Hepatocyte (in vitro differentiated cells): ENCODE results near the gene ANAPC1.
"Not testable (repeated sequence)": the region's sequence is repeated elsewhere in the genome, so short reads cannot be mapped to it uniquely, and the experiment has no call there.

Source experiments
- EZH2 ChIP-seq: fragments of 200-600 bp; sonication (generic); IDR thresholded peaks from 2 replicates; pipeline ENCODE4 v1.6.1; 2016; ENCODE audit warnings: antibody characterized with exemption, mild to moderate bottlenecking, borderline replicate concordance
- EZH2phosphoT487 ChIP-seq: fragments of 200-600 bp; sonication (generic); IDR thresholded peaks from one replicate; pipeline ENCODE4 v1.6.1; 2018; ENCODE audit warnings: antibody characterized with exemption, mild to moderate bottlenecking, low read depth, moderate library complexity; ENCODE audit not compliant: unreplicated experiment, severe bottlenecking
- TF ChIP-seq, protein P1 (sequence below): fragments of 200-600 bp; sonication (generic); IDR thresholded peaks from 2 replicates; pipeline ENCODE4 v1.5.1; 2016; ENCODE audit warnings: antibody characterized with exemption, mild to moderate bottlenecking; ENCODE audit not compliant: poor library complexity

DNA sequence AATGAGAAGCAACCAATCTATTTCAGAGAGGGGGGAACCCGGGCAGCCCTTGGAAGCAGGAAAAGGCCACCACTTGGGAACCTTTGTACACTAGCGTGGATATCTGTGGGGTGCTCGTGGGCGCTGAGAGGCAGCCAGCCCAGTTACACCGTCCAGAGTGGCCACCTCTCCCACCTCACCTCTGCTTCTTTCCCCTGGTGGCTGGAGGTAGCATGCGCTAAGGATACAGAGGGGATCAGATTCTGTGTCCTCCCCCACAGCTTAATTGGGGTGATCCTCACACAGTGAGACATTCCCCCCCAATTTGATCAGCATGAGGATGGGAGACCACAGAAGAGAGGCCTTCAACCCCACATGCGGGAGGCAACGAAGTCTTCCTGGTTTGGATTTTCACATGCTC lies 117.7 kb downstream of the ANAPC1 start:
- TF ChIP-seq, protein P1, sequence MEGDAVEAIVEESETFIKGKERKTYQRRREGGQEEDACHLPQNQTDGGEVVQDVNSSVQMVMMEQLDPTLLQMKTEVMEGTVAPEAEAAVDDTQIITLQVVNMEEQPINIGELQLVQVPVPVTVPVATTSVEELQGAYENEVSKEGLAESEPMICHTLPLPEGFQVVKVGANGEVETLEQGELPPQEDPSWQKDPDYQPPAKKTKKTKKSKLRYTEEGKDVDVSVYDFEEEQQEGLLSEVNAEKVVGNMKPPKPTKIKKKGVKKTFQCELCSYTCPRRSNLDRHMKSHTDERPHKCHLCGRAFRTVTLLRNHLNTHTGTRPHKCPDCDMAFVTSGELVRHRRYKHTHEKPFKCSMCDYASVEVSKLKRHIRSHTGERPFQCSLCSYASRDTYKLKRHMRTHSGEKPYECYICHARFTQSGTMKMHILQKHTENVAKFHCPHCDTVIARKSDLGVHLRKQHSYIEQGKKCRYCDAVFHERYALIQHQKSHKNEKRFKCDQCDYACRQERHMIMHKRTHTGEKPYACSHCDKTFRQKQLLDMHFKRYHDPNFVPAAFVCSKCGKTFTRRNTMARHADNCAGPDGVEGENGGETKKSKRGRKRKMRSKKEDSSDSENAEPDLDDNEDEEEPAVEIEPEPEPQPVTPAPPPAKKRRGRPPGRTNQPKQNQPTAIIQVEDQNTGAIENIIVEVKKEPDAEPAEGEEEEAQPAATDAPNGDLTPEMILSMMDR, result not testable (repeated sequence)
- TF ChIP-seq EZH2, EZH2phosphoT487: not testable (repeated sequence)
